Measurements from ENCODE around the gene CEP152. TPM values are rescaled to one million over a fixed set of nuclear protein-coding genes. Genes with fewer than 3 reads are reported as not detected.

The CEP152 gene
- total and polyA plus RNA-seq, 10 of the 15 experiments (the other 5 are each of a cell fraction or from before 2014, with no cell fraction given), result 5.3 to 22.6 (median 14.2) TPM

- Histone ChIP-seq H4K20me1 (ENCODE audit: control insufficient read depth, insufficient read depth) (no peaks in the 10 kb centered on the region), H3K27ac (ENCODE audit: control insufficient read depth, insufficient read depth) (no peak overlapping the region), H3K79me2 (ENCODE audit: control insufficient read depth, insufficient read depth, low read length) (no peaks in the 10 kb centered on the region), H3K36me3 (ENCODE audit: control insufficient read depth in 2 of 2, insufficient read depth in 2 of 2, low read length in 1 of 2) (no peaks in the 10 kb centered on the region), H3K9me3 (replicated peaks; ENCODE audit: control insufficient read depth, insufficient read depth, low read length) (no peaks in the 10 kb centered on the region; the same call in 2 of the 3 replicates), H2AFZ (ENCODE audit: control insufficient read depth, low read depth, low read length) (no peak overlapping the region), H3K4me3 (no peak overlapping the region), H3K4me1 (ENCODE audit: control insufficient read depth, insufficient read depth, low read length) (no peaks in the 10 kb centered on the region), H3K27me3 (replicated peaks in 1 of 2; ENCODE audit: control insufficient read depth in 2 of 2, insufficient read depth in 2 of 2, low read length in 1 of 2) (no peaks in the 10 kb centered on the region), H3K4me2 (ENCODE audit: control insufficient read depth, insufficient read depth) (no peak overlapping the region), H3K9ac (ENCODE audit: control insufficient read depth, insufficient read depth, low read length) (no peak overlapping the region)
- in situ Hi-C loops (cut with MboI) (no loop called here), intact Hi-C loops (cut with micrococcal nuclease; ENCODE audit: unreplicated experiment) (no loop called here)
- RAD21 ChIA-PET (ENCODE audit: unreplicated experiment), result no interaction called here
- CTCF ChIA-PET, result interaction anchor here (0.6 kb wide), 1 partner anchor 1606 kb away, joined by 3 read pairs; no protein-coding TSS in a partner anchor
- no TSS peak for BruUV-seq (replicated peaks)
- DNase-seq (ENCODE audit: low read depth, low spot score) (no peak), FAIRE-seq (no peak), ATAC-seq (no peak)
- SMC1A ChIA-PET (ENCODE audit: uncharacterized antibody, unreplicated experiment), result no interaction called here
- POLR2A ChIA-PET, result no interaction called here
- WGBS (ENCODE audit: insufficient coverage, insufficient replicate concordance, low lambda C conversion rate, missing lambda C conversion rate), result 97% methylated on average over 4 of the region's 4 CpGs
- TF ChIP-seq ELK1 (IDR thresholded peaks at IDR 0.05; ENCODE audit: low read depth, low read length), result no peak
- TF ChIP-seq SMAD5 (IDR thresholded peaks at IDR 0.05; ENCODE audit: low read depth), result no peak
- no peak for TF ChIP-seq CEBPZ (IDR thresholded peaks at IDR 0.05; ENCODE audit: low read depth, low read length)
- TF ChIP-seq CHD1 (IDR thresholded peaks at IDR 0.05; ENCODE audit: low read depth, low read length), result no peak
- no peak for TF ChIP-seq GABPA (IDR thresholded peaks at IDR 0.05; ENCODE audit: low read depth)
- TF ChIP-seq LARP7 (IDR thresholded peaks at IDR 0.05), result no peak
- no peak for TF ChIP-seq BCL3 (IDR thresholded peaks at IDR 0.05; ENCODE audit: borderline replicate concordance, insufficient read depth, low read depth, low read length, poor library complexity, severe bottlenecking)
- no peak for TF ChIP-seq MXI1 (IDR thresholded peaks at IDR 0.05; ENCODE audit: low read depth, low read length)
- no peak for TF ChIP-seq EP300 (IDR thresholded peaks at IDR 0.05; ENCODE audit: borderline replicate concordance in 1 of 2, control insufficient read depth in 1 of 2, low read depth in 2 of 2, low read length in 2 of 2)
- no peak for TF ChIP-seq SREBF1 (IDR thresholded peaks at IDR 0.05; ENCODE audit: low read length)
- TF ChIP-seq KAT2A (conservative IDR thresholded peaks at IDR 0.05; ENCODE audit: control insufficient read depth, low read depth, low read length), result no peak
- TF ChIP-seq IRF3 (IDR thresholded peaks at IDR 0.05), result no peak
- no peak for TF ChIP-seq SRF (IDR thresholded peaks at IDR 0.05; ENCODE audit: low read depth in 2 of 2, low read length in 2 of 2)
Observed at GRCh38 chr15:48717458-48717857, 93.4 kb downstream of the CEP152 start.
